AG04450 (cell line): ENCODE measurements around the gene ABO. TPM values are rescaled to one million over a fixed set of nuclear protein-coding genes. Genes with fewer than 3 reads are reported as not detected.

ENCODE experiments used
- CTCF ChIA-PET: fragments of 300-600, 350-600 bp; formaldehyde crosslinking; extraction: SDS; loops from one replicate; lab custom pipeline; 2022; ENCODE audit warnings: antibody characterized with exemption, inconsistent platforms; lab: Charles Lee
- POLR2A ChIA-PET: fragments of 350-600 bp; formaldehyde crosslinking; extraction: SDS; loops from one replicate; lab custom pipeline; 2021; ENCODE audit warnings: antibody characterized with exemption, inconsistent platforms; lab: Yijun Ruan, JAX
- DNase-seq: peaks from one replicate; pipeline ENCODE4 v3.0.0-alpha.2; 2011; ENCODE audit warnings: low read depth, low spot score
- H3K27ac ChIP-seq: one replicate; pipeline ENCODE4 v1.5.1; 2012; ENCODE audit warnings: low read depth, low read length, control low read depth
- H3K27me3 ChIP-seq: one replicate; pipeline ENCODE4 v1.6.0; 2012; ENCODE audit warnings: low read length; ENCODE audit not compliant: control insufficient read depth, insufficient read depth
- H3K4me3 ChIP-seq: 2 replicates; pipeline ENCODE4 v1.5.1; 2011; ENCODE audit warnings: mild to moderate bottlenecking, low read depth, low read length, control low read depth
- H3K9me3 ChIP-seq: 2 replicates; pipeline ENCODE4 v1.5.1; 2012; ENCODE audit warnings: low read length; ENCODE audit not compliant: control insufficient read depth, insufficient read depth
- CTCF ChIP-seq: IDR thresholded peaks from 2 replicates; pipeline ENCODE4 v1.5.1; 2011; ENCODE audit warnings: low read depth, low read length, control low read depth, inconsistent platforms
- polyA plus RNA-seq: library from polyadenylated mRNA; depleted of rRNA; stranded (reverse); fragments of >200 nt; gene quantifications from 2 replicates; pipeline ENCODE4 v1.2.3, GENCODE V29; 2011

Gene ABO
- polyA plus RNA-seq, 1 experiment: not detected

- TF ChIP-seq CTCF: no peak
- DNase-seq: no peak
- no peaks in the 10 kb centered on the region; the same call in 1 of the 2 replicates for H3K9me3 ChIP-seq
- POLR2A ChIA-PET: no interaction called here
- H3K4me3 ChIP-seq: no peak overlapping the region
- no peak overlapping the region for H3K27ac ChIP-seq
- H3K27me3 ChIP-seq: peaks cover 10% of the 10 kb centered on the region
- CTCF ChIA-PET: no interaction called here
These were observed 28.0 kb downstream of the ABO start for GRCh38 chr9:133246991-133247390.

GRCh38 chr9:133246562-133246961 is 28.4 kb downstream of the ABO start:
- ChIA-PET CTCF (no interaction called here), POLR2A (no interaction called here)
- Histone ChIP-seq H3K27me3 (peaks cover 10% of the 10 kb centered on the region), H3K27ac (no peak overlapping the region), H3K4me3 (no peak overlapping the region), H3K9me3 (no peaks in the 10 kb centered on the region)
- DNase-seq: no peak
- no peak for TF ChIP-seq CTCF

- TF ChIP-seq CTCF: no peak
- no peaks in the 10 kb centered on the region; the same call in 1 of the 2 replicates for H3K9me3 ChIP-seq
- H3K4me3 ChIP-seq: no peak overlapping the region
- ChIA-PET POLR2A (no interaction called here), CTCF (interaction anchor here (0.6 kb wide), 1 partner anchor 188 kb away, joined by 3 read pairs; no protein-coding TSS in a partner anchor)
- DNase-seq: no peak
- peaks cover 8% of the 10 kb centered on the region for H3K27me3 ChIP-seq
- H3K27ac ChIP-seq: no peak overlapping the region
These were observed 32.0 kb downstream of the ABO start for GRCh38 chr9:133242991-133243390.

- Histone ChIP-seq H3K27ac (no peak overlapping the region), H3K4me3 (no peak overlapping the region), H3K9me3 (no peaks in the 10 kb centered on the region; the same call in 1 of the 2 replicates), H3K27me3 (peaks cover 8% of the 10 kb centered on the region)
- CTCF ChIA-PET: no interaction called here
- POLR2A ChIA-PET: no interaction called here
- DNase-seq: no peak
- TF ChIP-seq CTCF: no peak
These were observed 32.8 kb downstream of the ABO start for GRCh38 chr9:133242241-133242640.

GRCh38 chr9:133239533-133240090 is 35.4 kb downstream of the ABO start:
- Histone ChIP-seq H3K4me3 (no peak overlapping the region), H3K27ac (no peak overlapping the region), H3K27me3 (peaks cover 12% of the 10 kb centered on the region), H3K9me3 (no peaks in the 10 kb centered on the region; the same call in 1 of the 2 replicates)
- DNase-seq: no peak
- ChIA-PET POLR2A (no interaction called here), CTCF (interaction anchor here (0.7 kb wide), 1 partner anchor 91 kb away, joined by 4 read pairs; no protein-coding TSS in a partner anchor)
- no peak for TF ChIP-seq CTCF
